Measurements from ENCODE around the gene ARID4B. TPM values are rescaled to one million over a fixed set of nuclear protein-coding genes. Genes with fewer than 3 reads are reported as not detected.

Gene ARID4B
- total and polyA plus RNA-seq, 2 of the 13 experiments (the other 11 are each of a cell fraction or from before 2014, with no cell fraction given), result 9.7 to 24.6 TPM

DNA sequence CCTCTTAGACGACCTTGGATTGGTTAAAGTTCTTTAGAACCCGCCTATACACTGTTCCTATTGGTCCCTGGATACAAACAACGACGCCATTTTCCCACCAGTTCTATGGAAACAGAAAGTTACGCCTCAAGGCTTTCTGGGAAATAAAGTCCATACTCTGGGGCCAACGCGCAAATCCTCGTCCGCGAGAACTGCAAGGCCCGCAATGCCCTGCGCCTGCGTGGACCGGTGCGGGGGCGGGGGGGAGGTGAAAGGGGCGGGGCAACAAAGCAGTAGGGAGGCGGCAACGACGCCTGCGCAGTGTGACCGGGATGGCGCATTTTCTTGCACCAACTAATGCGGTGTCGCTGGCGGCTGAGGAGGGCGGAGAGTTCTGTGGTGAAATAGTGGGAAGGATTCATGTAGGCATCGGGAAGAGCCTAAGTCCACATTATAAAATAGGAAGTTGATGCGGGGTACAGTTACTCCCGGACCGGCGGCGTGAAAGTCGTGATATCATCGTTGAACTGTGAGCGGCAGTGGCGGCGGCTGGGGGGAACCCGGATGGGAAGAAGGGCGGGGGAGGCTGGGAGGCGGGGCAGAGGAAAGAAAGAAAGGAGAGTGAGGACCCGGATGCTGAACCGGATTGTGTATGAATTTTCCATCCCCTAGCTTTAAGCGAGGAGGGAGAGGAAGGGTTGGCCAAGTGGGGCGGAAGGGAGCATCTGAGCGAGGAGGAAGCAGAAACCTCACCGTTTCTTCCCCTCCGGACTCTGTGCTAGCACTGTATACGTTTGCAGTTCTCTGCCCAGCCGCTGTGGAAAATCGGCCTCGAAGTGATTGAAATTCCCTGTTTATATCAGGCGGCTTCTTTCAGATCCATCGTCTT, 526 bp upstream of the ARID4B start, which contains the start of gene GGPS1 (continued):
- TF ChIP-seq CHD2 (IDR thresholded peaks at IDR 0.05; ENCODE audit: low read depth, low read length) (peak; percentile 84), CCAR2 (optimal IDR thresholded peaks at IDR 0.05; ENCODE audit: low read depth, low read length) (no peak), CERS6 (CRISPR knock-in tag; IDR thresholded peaks at IDR 0.05) (no peak), ZSCAN25 (CRISPR knock-in tag; IDR thresholded peaks at IDR 0.05) (no peak), ZNF557 (CRISPR knock-in tag; IDR thresholded peaks at IDR 0.05) (no peak), SNAPC4 (CRISPR knock-in tag; IDR thresholded peaks at IDR 0.05) (0 out of 2 replicates have a peak, but pooled peaks have one; percentile 30), HOXD1 (CRISPR knock-in tag; IDR thresholded peaks at IDR 0.05) (0 out of 2 replicates have a peak, but pooled peaks have one; percentile 19), PITX1 (CRISPR knock-in tag; IDR thresholded peaks at IDR 0.05) (no peak), ZNF232 (CRISPR knock-in tag; IDR thresholded peaks at IDR 0.05; ENCODE audit: borderline replicate concordance) (no peak), ARNT (IDR thresholded peaks at IDR 0.05) (no peak), AGO1 (IDR thresholded peaks at IDR 0.05; ENCODE audit: low read depth, low read length, poor library complexity, severe bottlenecking) (no peak), TEAD3 (CRISPR knock-in tag; optimal IDR thresholded peaks at IDR 0.05; ENCODE audit: borderline replicate concordance) (peak; percentile 6)
- TF ChIP-seq, protein P1, sequence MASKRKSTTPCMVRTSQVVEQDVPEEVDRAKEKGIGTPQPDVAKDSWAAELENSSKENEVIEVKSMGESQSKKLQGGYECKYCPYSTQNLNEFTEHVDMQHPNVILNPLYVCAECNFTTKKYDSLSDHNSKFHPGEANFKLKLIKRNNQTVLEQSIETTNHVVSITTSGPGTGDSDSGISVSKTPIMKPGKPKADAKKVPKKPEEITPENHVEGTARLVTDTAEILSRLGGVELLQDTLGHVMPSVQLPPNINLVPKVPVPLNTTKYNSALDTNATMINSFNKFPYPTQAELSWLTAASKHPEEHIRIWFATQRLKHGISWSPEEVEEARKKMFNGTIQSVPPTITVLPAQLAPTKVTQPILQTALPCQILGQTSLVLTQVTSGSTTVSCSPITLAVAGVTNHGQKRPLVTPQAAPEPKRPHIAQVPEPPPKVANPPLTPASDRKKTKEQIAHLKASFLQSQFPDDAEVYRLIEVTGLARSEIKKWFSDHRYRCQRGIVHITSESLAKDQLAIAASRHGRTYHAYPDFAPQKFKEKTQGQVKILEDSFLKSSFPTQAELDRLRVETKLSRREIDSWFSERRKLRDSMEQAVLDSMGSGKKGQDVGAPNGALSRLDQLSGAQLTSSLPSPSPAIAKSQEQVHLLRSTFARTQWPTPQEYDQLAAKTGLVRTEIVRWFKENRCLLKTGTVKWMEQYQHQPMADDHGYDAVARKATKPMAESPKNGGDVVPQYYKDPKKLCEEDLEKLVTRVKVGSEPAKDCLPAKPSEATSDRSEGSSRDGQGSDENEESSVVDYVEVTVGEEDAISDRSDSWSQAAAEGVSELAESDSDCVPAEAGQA (IDR thresholded peaks at IDR 0.05; ENCODE audit: low read depth), result no peak; the same call in 1 of the 2 replicates
- TF ChIP-seq, protein P1 (CRISPR knock-in tag; IDR thresholded peaks at IDR 0.05; ENCODE audit: borderline replicate concordance), result no peak
- TF ChIP-seq, protein P2, sequence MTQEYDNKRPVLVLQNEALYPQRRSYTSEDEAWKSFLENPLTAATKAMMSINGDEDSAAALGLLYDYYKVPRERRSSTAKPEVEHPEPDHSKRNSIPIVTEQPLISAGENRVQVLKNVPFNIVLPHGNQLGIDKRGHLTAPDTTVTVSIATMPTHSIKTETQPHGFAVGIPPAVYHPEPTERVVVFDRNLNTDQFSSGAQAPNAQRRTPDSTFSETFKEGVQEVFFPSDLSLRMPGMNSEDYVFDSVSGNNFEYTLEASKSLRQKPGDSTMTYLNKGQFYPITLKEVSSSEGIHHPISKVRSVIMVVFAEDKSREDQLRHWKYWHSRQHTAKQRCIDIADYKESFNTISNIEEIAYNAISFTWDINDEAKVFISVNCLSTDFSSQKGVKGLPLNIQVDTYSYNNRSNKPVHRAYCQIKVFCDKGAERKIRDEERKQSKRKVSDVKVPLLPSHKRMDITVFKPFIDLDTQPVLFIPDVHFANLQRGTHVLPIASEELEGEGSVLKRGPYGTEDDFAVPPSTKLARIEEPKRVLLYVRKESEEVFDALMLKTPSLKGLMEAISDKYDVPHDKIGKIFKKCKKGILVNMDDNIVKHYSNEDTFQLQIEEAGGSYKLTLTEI (CRISPR knock-in tag; conservative IDR thresholded peaks at IDR 0.05), result no peak

Measured in HepG2 (cell line).